ENCODE data around the gene ZNF324. TPM values are rescaled to one million over a fixed set of nuclear protein-coding genes. Genes with fewer than 3 reads are reported as not detected.
A peak's percentile ranks its signal among the peaks of the same experiment; 100 is the strongest.

The ZNF324 gene
- total and polyA plus RNA-seq, 2 of the 13 experiments (the other 11 are each of a cell fraction or from before 2014, with no cell fraction given), result 1.1 to 4.7 TPM

DNA sequence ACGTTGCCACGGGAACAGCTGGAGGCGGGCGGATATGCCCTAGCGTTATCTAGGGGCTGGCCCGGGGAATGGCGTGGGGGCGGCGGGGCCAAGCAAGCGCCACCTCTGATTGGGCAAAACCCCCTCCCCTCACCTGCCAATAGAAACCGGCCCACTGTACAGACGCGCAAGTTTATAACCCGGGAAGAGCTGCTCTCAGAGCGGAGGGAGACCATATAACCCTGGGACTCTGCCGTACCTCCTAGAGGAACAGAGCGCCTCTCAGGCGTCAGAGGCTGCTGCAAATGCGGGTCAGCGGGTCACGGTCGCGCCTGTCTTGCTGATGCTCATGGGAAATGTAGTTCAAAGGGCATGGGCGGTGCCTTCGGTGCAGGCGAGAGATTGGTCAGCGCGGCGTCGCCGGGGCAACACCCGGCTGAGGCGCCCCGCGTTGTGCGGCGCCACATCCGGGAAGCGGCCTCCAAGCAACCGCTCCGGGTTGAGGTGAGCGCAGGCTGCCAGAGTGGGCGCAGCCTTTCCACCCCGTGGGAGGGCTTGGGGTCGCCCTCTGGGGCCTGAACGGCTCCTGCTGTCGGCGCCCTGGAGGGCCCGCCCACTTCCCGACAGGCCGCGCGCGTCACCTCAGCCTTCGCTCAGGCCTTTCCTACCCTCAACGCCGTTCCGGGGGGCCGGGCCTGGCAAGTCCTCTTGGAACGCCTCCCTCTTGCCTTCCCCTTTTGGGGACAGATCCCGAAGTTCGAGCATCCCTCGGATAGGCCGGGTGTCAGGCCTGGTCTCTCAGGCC lies 9.0 kb downstream of the ZNF324 start, which contains the start of gene ZNF446 (continued):
- TF ChIP-seq, protein P1, sequence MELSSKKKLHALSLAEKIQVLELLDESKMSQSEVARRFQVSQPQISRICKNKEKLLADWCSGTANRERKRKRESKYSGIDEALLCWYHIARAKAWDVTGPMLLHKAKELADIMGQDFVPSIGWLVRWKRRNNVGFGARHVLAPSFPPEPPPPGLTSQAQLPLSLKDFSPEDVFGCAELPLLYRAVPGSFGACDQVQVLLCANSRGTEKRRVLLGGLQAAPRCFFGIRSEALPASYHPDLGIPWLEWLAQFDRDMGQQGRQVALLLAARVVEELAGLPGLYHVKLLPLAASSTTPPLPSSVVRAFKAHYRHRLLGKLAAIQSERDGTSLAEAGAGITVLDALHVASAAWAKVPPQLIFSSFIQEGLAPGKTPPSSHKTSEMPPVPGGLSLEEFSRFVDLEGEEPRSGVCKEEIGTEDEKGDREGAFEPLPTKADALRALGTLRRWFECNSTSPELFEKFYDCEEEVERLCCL (CRISPR knock-in tag; IDR thresholded peaks at IDR 0.05; ENCODE audit: borderline replicate concordance), result no peak
- TF ChIP-seq SNAPC2 (CRISPR knock-in tag; IDR thresholded peaks at IDR 0.05) (no peak), ZNF564 (CRISPR knock-in tag; IDR thresholded peaks at IDR 0.05) (peak; percentile 69; the same call in 1 of the 2 replicates), ZNF180 (CRISPR knock-in tag; IDR thresholded peaks at IDR 0.05; ENCODE audit: borderline replicate concordance, low read depth) (no peak), ISL2 (CRISPR knock-in tag; IDR thresholded peaks at IDR 0.05) (peak; percentile 59), SPEN (CRISPR knock-in tag; IDR thresholded peaks at IDR 0.05; ENCODE audit: low read depth) (peak; percentile 42; the same call in 1 of the 2 replicates), ERF (CRISPR knock-in tag; IDR thresholded peaks at IDR 0.05) (peak; percentile 57), MTA1 (CRISPR knock-in tag; IDR thresholded peaks at IDR 0.05; ENCODE audit: borderline replicate concordance) (peak; percentile 34; the same call in 1 of the 2 replicates), ZNF775 (CRISPR knock-in tag; IDR thresholded peaks at IDR 0.05; ENCODE audit: borderline replicate concordance) (no peak), GLI4 (CRISPR knock-in tag; IDR thresholded peaks at IDR 0.05; ENCODE audit: borderline replicate concordance) (peak; percentile 75; the same call in 1 of the 2 replicates), RXRA (CRISPR knock-in tag; IDR thresholded peaks at IDR 0.05) (peak; percentile 86), MLXIP (CRISPR knock-in tag; IDR thresholded peaks at IDR 0.05; ENCODE audit: borderline replicate concordance) (0 out of 2 replicates have a peak, but pooled peaks have one; percentile 55), MEF2D (CRISPR knock-in tag; IDR thresholded peaks at IDR 0.05) (0 out of 2 replicates have a peak, but pooled peaks have one; percentile 25), KDM3A (CRISPR knock-in tag; IDR thresholded peaks at IDR 0.05; ENCODE audit: low read depth) (no peak; the same call in 1 of the 2 replicates), PHF20 (CRISPR knock-in tag; IDR thresholded peaks at IDR 0.05) (peak; percentile 69), MYPOP (CRISPR knock-in tag; IDR thresholded peaks at IDR 0.05) (peak; percentile 75; the same call in 1 of the 2 replicates), NR2F1 (CRISPR knock-in tag; IDR thresholded peaks at IDR 0.05) (peak; percentile 83 to 91), MLLT10 (CRISPR knock-in tag; IDR thresholded peaks at IDR 0.05) (no peak), DNMT3B (CRISPR knock-in tag; conservative IDR thresholded peaks at IDR 0.05) (0 out of 2 replicates have a peak, but pooled peaks have one; percentile 78)
- TF ChIP-seq, protein P2, sequence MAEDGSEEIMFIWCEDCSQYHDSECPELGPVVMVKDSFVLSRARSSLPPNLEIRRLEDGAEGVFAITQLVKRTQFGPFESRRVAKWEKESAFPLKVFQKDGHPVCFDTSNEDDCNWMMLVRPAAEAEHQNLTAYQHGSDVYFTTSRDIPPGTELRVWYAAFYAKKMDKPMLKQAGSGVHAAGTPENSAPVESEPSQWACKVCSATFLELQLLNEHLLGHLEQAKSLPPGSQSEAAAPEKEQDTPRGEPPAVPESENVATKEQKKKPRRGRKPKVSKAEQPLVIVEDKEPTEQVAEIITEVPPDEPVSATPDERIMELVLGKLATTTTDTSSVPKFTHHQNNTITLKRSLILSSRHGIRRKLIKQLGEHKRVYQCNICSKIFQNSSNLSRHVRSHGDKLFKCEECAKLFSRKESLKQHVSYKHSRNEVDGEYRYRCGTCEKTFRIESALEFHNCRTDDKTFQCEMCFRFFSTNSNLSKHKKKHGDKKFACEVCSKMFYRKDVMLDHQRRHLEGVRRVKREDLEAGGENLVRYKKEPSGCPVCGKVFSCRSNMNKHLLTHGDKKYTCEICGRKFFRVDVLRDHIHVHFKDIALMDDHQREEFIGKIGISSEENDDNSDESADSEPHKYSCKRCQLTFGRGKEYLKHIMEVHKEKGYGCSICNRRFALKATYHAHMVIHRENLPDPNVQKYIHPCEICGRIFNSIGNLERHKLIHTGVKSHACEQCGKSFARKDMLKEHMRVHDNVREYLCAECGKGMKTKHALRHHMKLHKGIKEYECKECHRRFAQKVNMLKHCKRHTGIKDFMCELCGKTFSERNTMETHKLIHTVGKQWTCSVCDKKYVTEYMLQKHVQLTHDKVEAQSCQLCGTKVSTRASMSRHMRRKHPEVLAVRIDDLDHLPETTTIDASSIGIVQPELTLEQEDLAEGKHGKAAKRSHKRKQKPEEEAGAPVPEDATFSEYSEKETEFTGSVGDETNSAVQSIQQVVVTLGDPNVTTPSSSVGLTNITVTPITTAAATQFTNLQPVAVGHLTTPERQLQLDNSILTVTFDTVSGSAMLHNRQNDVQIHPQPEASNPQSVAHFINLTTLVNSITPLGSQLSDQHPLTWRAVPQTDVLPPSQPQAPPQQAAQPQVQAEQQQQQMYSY (CRISPR knock-in tag; IDR thresholded peaks at IDR 0.05), result peak; percentile 46; the same call in 1 of the 2 replicates
